Measurements from ENCODE around the gene ADCY10.

Gene ADCY10

DNA sequence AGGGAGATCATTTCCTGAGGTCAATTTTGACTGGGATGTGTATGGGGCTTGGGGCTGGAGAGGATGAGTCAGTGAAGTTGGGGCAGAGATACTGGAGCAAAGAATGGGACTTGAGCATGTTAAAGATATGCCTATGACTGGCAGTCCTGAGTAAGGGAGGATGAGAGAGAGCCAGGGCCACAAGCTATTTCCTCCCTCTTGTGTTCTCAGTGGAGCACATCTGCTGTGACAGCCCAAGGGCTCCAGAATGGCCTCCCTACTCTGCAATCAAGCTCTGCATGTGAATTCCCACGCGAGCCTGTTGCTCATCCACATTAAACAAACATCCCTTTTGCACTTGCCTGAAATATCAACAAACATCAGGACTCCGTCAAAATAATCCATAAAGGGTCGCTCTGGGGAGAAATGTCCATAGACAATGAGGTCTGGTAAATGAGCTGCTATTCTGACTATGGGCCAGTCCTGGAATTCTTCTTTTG lies 9.2 kb downstream of the ADCY10 start:
- no peaks in the 10 kb centered on the region for H4K20me1 ChIP-seq (ENCODE audit: insufficient read depth)
- H3K27ac ChIP-seq: no peak overlapping the region
- H3K4me3 ChIP-seq (IDR thresholded peaks at IDR 0.05; ENCODE audit: insufficient read depth, low read depth, low read length): no peak overlapping the region
- TF ChIP-seq, protein P1, sequence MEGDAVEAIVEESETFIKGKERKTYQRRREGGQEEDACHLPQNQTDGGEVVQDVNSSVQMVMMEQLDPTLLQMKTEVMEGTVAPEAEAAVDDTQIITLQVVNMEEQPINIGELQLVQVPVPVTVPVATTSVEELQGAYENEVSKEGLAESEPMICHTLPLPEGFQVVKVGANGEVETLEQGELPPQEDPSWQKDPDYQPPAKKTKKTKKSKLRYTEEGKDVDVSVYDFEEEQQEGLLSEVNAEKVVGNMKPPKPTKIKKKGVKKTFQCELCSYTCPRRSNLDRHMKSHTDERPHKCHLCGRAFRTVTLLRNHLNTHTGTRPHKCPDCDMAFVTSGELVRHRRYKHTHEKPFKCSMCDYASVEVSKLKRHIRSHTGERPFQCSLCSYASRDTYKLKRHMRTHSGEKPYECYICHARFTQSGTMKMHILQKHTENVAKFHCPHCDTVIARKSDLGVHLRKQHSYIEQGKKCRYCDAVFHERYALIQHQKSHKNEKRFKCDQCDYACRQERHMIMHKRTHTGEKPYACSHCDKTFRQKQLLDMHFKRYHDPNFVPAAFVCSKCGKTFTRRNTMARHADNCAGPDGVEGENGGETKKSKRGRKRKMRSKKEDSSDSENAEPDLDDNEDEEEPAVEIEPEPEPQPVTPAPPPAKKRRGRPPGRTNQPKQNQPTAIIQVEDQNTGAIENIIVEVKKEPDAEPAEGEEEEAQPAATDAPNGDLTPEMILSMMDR (conservative IDR thresholded peaks at IDR 0.05; ENCODE audit: low read depth, low read length): no peak
- H3K36me3 ChIP-seq (ENCODE audit: insufficient read depth): no peaks in the 10 kb centered on the region
- H3K4me2 ChIP-seq: no peak overlapping the region
- no peaks in the 10 kb centered on the region for H3K4me1 ChIP-seq (ENCODE audit: low read depth, poor library complexity, severe bottlenecking)
- no peaks in the 10 kb centered on the region for H3K79me2 ChIP-seq (ENCODE audit: insufficient read depth, low read depth)
- no peaks in the 10 kb centered on the region; the same call in 1 of the 2 replicates for H3K27me3 ChIP-seq (ENCODE audit: insufficient read depth, low read depth)
- H3K9ac ChIP-seq: no peak overlapping the region
- no peak overlapping the region for H2AFZ ChIP-seq (ENCODE audit: low read depth)

DNA sequence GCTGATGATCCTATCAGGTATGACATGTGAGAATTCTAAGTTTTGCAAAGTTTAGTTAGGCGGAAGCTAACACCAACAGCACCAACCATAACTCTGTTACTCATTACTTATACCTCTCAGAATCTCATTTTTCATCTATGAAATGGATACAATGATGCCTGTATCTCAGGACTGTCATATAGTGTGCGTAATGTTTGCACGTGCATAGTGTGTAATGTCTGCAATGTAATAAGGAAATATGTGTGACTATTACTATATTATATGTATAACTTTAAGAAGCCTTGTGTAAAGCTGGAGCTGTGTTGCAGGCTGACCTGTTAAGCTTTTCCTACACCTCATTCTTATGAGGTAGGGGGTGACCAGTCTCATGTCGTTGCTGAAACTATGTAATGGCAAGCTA lies 13.0 kb downstream of the ADCY10 start:
- Histone ChIP-seq H3K4me3 (IDR thresholded peaks at IDR 0.05; ENCODE audit: insufficient read depth, low read depth, low read length) (no peak overlapping the region), H3K36me3 (ENCODE audit: insufficient read depth) (no peaks in the 10 kb centered on the region), H2AFZ (ENCODE audit: low read depth) (no peak overlapping the region), H3K4me2 (no peak overlapping the region), H3K27me3 (ENCODE audit: insufficient read depth, low read depth) (no peaks in the 10 kb centered on the region; the same call in 1 of the 2 replicates), H3K9ac (no peak overlapping the region), H3K27ac (no peak overlapping the region), H3K4me1 (ENCODE audit: low read depth, poor library complexity, severe bottlenecking) (no peaks in the 10 kb centered on the region), H3K79me2 (ENCODE audit: insufficient read depth, low read depth) (no peaks in the 10 kb centered on the region), H4K20me1 (ENCODE audit: insufficient read depth) (no peaks in the 10 kb centered on the region)
- TF ChIP-seq, protein P1 (conservative IDR thresholded peaks at IDR 0.05; ENCODE audit: low read depth, low read length): no peak

DNA sequence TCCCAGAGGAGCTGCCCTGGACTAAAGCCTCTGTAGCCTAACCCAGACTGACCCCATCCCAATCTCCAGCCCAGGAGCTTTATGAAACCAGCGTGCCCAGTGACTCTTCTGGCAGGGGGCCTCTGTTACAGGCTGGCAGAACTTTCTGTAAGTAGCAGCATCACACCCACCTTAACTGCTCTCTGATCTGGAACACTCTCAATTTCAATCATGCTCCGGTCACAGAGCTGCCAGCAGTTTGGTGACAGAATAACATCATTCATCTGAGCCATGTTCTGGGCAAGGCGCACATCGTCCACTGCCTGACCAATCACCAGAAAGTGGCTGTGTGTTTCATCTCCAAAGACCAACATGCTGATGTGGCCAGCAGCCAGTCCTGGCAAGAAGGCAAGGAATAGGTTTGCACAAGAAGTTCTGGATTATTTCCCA lies 14.7 kb downstream of the ADCY10 start:
- Histone ChIP-seq H3K27ac (no peak overlapping the region), H3K4me2 (no peak overlapping the region), H2AFZ (ENCODE audit: low read depth) (no peak overlapping the region)

DNA sequence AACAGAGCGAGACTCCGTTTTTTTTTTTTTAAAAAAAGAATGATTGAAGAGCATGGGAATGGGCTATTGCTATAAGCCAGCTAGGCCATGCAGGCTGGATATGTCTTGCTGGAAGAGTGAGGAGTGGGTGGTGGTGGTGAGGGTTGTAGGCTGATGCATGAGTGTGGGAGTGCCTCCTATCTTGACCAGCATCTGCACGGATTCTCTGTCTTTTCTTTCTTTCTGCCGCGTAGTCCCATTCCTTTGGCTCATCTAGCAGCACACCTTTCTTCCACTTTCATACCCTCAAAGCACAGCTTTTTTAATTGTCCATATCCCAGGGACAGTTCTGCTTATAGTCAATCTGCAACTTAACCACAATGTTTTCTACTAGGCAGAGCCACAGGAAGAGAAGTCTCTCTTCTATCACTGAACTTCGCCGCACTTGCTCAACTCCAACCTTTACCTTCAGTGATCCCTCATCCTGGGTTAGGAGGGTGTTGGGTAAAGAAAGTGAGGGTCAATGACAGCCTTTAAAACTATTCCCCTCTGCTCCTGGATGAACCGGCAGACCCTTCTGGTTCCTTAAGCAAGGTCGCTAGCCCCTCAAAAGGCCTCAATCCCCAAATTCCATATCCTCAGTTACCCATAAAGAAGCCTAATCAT lies 15.2 kb downstream of the ADCY10 start:
- Histone ChIP-seq H3K36me3 (ENCODE audit: insufficient read depth) (no peaks in the 10 kb centered on the region), H4K20me1 (ENCODE audit: insufficient read depth) (no peaks in the 10 kb centered on the region), H3K27ac (no peak overlapping the region), H3K4me2 (no peak overlapping the region), H3K4me3 (IDR thresholded peaks at IDR 0.05; ENCODE audit: insufficient read depth, low read depth, low read length) (no peak overlapping the region), H3K9ac (no peak overlapping the region), H3K4me1 (ENCODE audit: low read depth, poor library complexity, severe bottlenecking) (no peaks in the 10 kb centered on the region), H3K79me2 (ENCODE audit: insufficient read depth, low read depth) (no peaks in the 10 kb centered on the region), H3K27me3 (ENCODE audit: insufficient read depth, low read depth) (no peaks in the 10 kb centered on the region), H2AFZ (ENCODE audit: low read depth) (no peak overlapping the region)
- TF ChIP-seq, protein P1 (conservative IDR thresholded peaks at IDR 0.05; ENCODE audit: low read depth, low read length): no peak

More for the DNA sequence above, 14.7 kb downstream of the ADCY10 start:
- Histone ChIP-seq H3K27me3 (ENCODE audit: insufficient read depth, low read depth) (no peaks in the 10 kb centered on the region), H3K9ac (no peak overlapping the region), H4K20me1 (ENCODE audit: insufficient read depth) (no peaks in the 10 kb centered on the region), H3K4me1 (ENCODE audit: low read depth, poor library complexity, severe bottlenecking) (no peaks in the 10 kb centered on the region), H3K4me3 (IDR thresholded peaks at IDR 0.05; ENCODE audit: insufficient read depth, low read depth, low read length) (no peak overlapping the region), H3K36me3 (ENCODE audit: insufficient read depth) (no peaks in the 10 kb centered on the region), H3K79me2 (ENCODE audit: insufficient read depth, low read depth) (no peaks in the 10 kb centered on the region)
- TF ChIP-seq, protein P1 (conservative IDR thresholded peaks at IDR 0.05; ENCODE audit: low read depth, low read length): no peak
